IMR-90 (cell line): Measurements from ENCODE around the gene LTB4R2.

Experiments used
- BHLHE40 ChIP-seq: fragments of 150-350 bp; IDR thresholded peaks from 2 replicates; pipeline ENCODE4 v1.6.1; 2016; ENCODE audit warnings: mild to moderate bottlenecking, low read depth, low read length
- CEBPB ChIP-seq: IDR thresholded peaks from 2 replicates; pipeline ENCODE4 v1.6.1; 2012; ENCODE audit warnings: low read depth, low read length, improper control_type of control experiment
- FOS ChIP-seq: fragments of 150-350 bp; IDR thresholded peaks from 2 replicates; pipeline ENCODE4 v1.6.1; 2016; ENCODE audit warnings: low read depth, low read length
- MAFK ChIP-seq: IDR thresholded peaks from 2 replicates; pipeline ENCODE4 v1.6.1; 2012; ENCODE audit warnings: low read depth, low read length, improper control_type of control experiment
- MAZ ChIP-seq: IDR thresholded peaks from 2 replicates; pipeline ENCODE4 v1.6.1; 2012; ENCODE audit warnings: low read depth, mild to moderate bottlenecking, low read length, improper control_type of control experiment, moderate library complexity, borderline replicate concordance
- MXI1 ChIP-seq: IDR thresholded peaks from 2 replicates; pipeline ENCODE4 v1.6.1; 2012; ENCODE audit warnings: low read depth, mild to moderate bottlenecking, low read length, moderate library complexity, borderline replicate concordance
- POLR2A ChIP-seq: IDR thresholded peaks from 2 replicates; pipeline ENCODE4 v1.6.1; 2012; ENCODE audit warnings: mild to moderate bottlenecking, low read depth, low read length
- RAD21 ChIP-seq: IDR thresholded peaks from 2 replicates; pipeline ENCODE4 v1.6.1; 2012; ENCODE audit warnings: low read length, improper control_type of control experiment
- RCOR1 ChIP-seq: IDR thresholded peaks from 2 replicates; pipeline ENCODE4 v1.6.1; 2012; ENCODE audit warnings: mild to moderate bottlenecking, low read length, improper control_type of control experiment; ENCODE audit not compliant: insufficient replicate concordance
- RFX5 ChIP-seq: IDR thresholded peaks from 2 replicates; pipeline ENCODE4 v1.8.0; 2012; ENCODE audit warnings: low read depth, mild to moderate bottlenecking, low read length, moderate library complexity
- SMC3 ChIP-seq: fragments of 150-350 bp; IDR thresholded peaks from 2 replicates; pipeline ENCODE4 v1.6.1; 2016; ENCODE audit warnings: low read depth, mild to moderate bottlenecking, antibody characterized with exemption, low read length, moderate library complexity
- TF ChIP-seq, protein P1 (sequence below): conservative IDR thresholded peaks from 2 replicates; pipeline ENCODE4 v1.5.1; 2012; ENCODE audit warnings: mild to moderate bottlenecking, low read depth, low read length, improper control_type of control experiment
- TF ChIP-seq, protein P2 (sequence below): fragments of 150-350 bp; IDR thresholded peaks from 2 replicates; pipeline ENCODE4 v1.6.1; 2017; ENCODE audit warnings: mild to moderate bottlenecking, antibody characterized with exemption, low read length, low read depth
- TF ChIP-seq, protein P3 (sequence below): fragments of 150-350 bp; IDR thresholded peaks from 2 replicates; pipeline ENCODE4 v1.6.1; 2016; ENCODE audit warnings: low read depth, mild to moderate bottlenecking, low read length, moderate library complexity, borderline replicate concordance

DNA sequence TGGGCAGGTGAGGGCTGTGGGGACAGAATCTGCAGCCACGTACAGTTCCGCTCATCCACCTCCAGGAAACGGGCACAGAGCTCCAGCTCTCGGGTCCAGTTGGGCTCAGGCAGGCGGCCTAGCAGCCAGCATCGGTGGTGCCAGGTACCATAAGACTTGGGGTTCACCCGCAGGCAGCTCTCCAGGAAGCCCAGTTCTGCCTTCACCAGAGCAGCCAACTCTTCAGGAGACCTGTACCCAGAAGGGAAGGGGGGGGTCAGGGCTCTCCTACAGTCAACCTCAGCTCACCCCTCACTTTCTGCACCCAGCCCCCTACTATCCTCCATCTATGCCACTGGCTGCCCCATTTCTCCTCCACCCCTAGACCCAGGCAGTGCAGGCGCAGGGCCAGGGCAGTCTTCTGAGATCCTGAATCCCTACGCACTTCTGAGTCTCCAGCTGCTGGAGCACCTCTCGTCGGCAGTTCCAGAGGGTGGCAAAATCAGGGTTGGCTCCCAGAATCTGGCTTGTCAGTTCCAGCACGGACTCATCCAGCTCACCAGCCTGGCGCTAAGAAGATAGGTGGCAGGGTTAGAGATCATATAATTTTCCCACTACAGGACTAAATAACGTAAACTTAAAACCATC is 39.9 kb upstream of the LTB4R2 start:
- TF ChIP-seq, protein P1, sequence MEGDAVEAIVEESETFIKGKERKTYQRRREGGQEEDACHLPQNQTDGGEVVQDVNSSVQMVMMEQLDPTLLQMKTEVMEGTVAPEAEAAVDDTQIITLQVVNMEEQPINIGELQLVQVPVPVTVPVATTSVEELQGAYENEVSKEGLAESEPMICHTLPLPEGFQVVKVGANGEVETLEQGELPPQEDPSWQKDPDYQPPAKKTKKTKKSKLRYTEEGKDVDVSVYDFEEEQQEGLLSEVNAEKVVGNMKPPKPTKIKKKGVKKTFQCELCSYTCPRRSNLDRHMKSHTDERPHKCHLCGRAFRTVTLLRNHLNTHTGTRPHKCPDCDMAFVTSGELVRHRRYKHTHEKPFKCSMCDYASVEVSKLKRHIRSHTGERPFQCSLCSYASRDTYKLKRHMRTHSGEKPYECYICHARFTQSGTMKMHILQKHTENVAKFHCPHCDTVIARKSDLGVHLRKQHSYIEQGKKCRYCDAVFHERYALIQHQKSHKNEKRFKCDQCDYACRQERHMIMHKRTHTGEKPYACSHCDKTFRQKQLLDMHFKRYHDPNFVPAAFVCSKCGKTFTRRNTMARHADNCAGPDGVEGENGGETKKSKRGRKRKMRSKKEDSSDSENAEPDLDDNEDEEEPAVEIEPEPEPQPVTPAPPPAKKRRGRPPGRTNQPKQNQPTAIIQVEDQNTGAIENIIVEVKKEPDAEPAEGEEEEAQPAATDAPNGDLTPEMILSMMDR, result no peak
- no peak for TF ChIP-seq MAFK
- TF ChIP-seq POLR2A, result no peak
- TF ChIP-seq BHLHE40, result no peak
- TF ChIP-seq CEBPB, result no peak
- TF ChIP-seq, protein P2, sequence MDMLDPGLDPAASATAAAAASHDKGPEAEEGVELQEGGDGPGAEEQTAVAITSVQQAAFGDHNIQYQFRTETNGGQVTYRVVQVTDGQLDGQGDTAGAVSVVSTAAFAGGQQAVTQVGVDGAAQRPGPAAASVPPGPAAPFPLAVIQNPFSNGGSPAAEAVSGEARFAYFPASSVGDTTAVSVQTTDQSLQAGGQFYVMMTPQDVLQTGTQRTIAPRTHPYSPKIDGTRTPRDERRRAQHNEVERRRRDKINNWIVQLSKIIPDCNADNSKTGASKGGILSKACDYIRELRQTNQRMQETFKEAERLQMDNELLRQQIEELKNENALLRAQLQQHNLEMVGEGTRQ, result no peak
- TF ChIP-seq RAD21, result no peak
- TF ChIP-seq, protein P3, sequence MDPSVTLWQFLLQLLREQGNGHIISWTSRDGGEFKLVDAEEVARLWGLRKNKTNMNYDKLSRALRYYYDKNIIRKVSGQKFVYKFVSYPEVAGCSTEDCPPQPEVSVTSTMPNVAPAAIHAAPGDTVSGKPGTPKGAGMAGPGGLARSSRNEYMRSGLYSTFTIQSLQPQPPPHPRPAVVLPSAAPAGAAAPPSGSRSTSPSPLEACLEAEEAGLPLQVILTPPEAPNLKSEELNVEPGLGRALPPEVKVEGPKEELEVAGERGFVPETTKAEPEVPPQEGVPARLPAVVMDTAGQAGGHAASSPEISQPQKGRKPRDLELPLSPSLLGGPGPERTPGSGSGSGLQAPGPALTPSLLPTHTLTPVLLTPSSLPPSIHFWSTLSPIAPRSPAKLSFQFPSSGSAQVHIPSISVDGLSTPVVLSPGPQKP, result no peak
- no peak for TF ChIP-seq MXI1
- no peak for TF ChIP-seq MAZ
- no peak for TF ChIP-seq RFX5
- no peak for TF ChIP-seq SMC3
- TF ChIP-seq RCOR1, result no peak
- TF ChIP-seq FOS, result no peak
